Glutamatergic neuron (in vitro differentiated cells): ENCODE measurements around the gene RASL12. TPM values are rescaled to one million over a fixed set of nuclear protein-coding genes. Genes with fewer than 3 reads are reported as not detected.

Experiments used
- DNase-seq: peaks from one replicate; pipeline ENCODE4 v3.0.0; 2022
- H3K27ac Mint-ChIP-seq: one replicate; pipeline ENCODE4 v1.8.0; 2020; ENCODE audit warnings: mild to moderate bottlenecking, mixed read lengths, inconsistent platforms; ENCODE audit not compliant: unreplicated experiment
- H3K27me3 Mint-ChIP-seq: one replicate; pipeline ENCODE4 v1.8.0; 2020; ENCODE audit warnings: mild to moderate bottlenecking, moderate library complexity, mixed read lengths, inconsistent platforms; ENCODE audit not compliant: unreplicated experiment
- H3K36me3 Mint-ChIP-seq: one replicate; pipeline ENCODE4 v1.8.0; 2020; ENCODE audit warnings: mild to moderate bottlenecking, mixed read lengths, inconsistent platforms; ENCODE audit not compliant: unreplicated experiment
- H3K4me1 Mint-ChIP-seq: one replicate; pipeline ENCODE4 v1.8.0; 2020; ENCODE audit warnings: mild to moderate bottlenecking, low read depth, mixed read lengths, inconsistent platforms; ENCODE audit not compliant: unreplicated experiment
- H3K4me3 Mint-ChIP-seq: one replicate; pipeline ENCODE4 v1.8.0; 2020; ENCODE audit warnings: mild to moderate bottlenecking, mixed read lengths, inconsistent platforms; ENCODE audit not compliant: unreplicated experiment
- H3K9me3 Mint-ChIP-seq: one replicate; pipeline ENCODE4 v1.8.0; 2020; ENCODE audit warnings: mild to moderate bottlenecking, moderate library complexity, mixed read lengths, inconsistent platforms; ENCODE audit not compliant: unreplicated experiment
- long read RNA-seq: library from polyadenylated mRNA; unstranded; transcript quantifications from one replicate; pipeline ENCODE4 v2.0.0, GENCODE V29; 2020; ENCODE audit not compliant: unreplicated experiment
- total RNA-seq: library from RNA; stranded (reverse); fragmentation: NEBNext Ultra II Directional; extraction: Animal tissue kit (Norgen Biotek cat#: 25700); gene quantifications from one replicate; pipeline ENCODE4 v1.2.1, GENCODE V29; 2021; ENCODE audit not compliant: unreplicated experiment
- TF ChIP-seq, protein P1 (sequence below): fragments of 200-600 bp; sonication (generic); IDR thresholded peaks from one replicate; pipeline ENCODE4 v1.5.0; 2021; ENCODE audit not compliant: partially characterized antibody, unreplicated experiment

The RASL12 gene, protein sequence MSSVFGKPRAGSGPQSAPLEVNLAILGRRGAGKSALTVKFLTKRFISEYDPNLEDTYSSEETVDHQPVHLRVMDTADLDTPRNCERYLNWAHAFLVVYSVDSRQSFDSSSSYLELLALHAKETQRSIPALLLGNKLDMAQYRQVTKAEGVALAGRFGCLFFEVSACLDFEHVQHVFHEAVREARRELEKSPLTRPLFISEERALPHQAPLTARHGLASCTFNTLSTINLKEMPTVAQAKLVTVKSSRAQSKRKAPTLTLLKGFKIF
- 0.44 TPM for total RNA-seq
- long read RNA-seq: 0 reads

DNA sequence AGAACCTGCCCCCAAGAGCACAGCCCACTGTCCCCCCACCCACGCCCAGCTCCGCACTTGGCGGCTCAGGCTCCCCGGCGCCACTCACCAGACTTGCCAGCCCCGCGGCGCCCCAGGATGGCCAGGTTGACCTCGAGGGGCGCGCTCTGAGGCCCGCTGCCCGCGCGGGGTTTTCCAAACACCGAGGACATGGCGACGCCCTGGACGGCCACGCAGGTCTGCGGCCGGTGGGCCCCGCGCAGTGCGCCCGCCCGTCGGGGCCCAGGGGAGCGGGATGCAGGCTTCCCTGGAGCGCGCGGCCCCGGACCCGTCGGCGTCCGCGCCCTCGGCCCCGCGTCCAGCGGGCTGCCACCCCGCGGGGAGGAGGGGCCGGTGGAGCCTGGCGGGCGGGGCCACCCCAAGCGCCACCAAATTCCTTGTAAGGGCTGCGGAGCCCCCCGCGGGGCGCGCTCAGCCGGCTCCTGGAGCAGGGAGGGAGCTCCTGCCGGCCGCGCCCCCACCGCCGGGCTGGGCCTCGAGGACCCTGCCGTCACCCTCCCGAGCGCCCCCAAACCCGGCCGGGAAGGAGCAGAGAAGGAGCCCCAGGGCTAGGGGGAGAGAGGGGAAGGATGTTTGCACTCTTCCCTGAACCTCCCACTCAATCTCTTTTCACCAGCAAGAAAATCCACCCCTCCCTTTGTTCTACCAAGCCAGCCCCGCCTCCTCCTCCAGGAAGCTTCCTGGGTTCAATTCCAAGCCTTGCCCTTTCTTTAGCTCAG lies at the start of gene RASL12:
Gene RASL12 (minus strand): TSS at position 347 of the 758 bp plus-strand sequence. CDS start 156 bp downstream, at position 191.
- Mint-ChIP-seq H3K4me3 (peak within 1 kb of the TSS; percentile 63), H3K27me3 (peaks cover 10% of the 10 kb centered on the region), H3K9me3 (peaks cover 2% of the 10 kb centered on the region), H3K4me1 (peaks cover 2% of the 10 kb centered on the region), H3K27ac (no peak within 1 kb of the TSS), H3K36me3 (no peaks in the 10 kb centered on the region)
- DNase-seq: peak; percentile 26
- TF ChIP-seq, protein P1, sequence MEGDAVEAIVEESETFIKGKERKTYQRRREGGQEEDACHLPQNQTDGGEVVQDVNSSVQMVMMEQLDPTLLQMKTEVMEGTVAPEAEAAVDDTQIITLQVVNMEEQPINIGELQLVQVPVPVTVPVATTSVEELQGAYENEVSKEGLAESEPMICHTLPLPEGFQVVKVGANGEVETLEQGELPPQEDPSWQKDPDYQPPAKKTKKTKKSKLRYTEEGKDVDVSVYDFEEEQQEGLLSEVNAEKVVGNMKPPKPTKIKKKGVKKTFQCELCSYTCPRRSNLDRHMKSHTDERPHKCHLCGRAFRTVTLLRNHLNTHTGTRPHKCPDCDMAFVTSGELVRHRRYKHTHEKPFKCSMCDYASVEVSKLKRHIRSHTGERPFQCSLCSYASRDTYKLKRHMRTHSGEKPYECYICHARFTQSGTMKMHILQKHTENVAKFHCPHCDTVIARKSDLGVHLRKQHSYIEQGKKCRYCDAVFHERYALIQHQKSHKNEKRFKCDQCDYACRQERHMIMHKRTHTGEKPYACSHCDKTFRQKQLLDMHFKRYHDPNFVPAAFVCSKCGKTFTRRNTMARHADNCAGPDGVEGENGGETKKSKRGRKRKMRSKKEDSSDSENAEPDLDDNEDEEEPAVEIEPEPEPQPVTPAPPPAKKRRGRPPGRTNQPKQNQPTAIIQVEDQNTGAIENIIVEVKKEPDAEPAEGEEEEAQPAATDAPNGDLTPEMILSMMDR: no peak

DNA sequence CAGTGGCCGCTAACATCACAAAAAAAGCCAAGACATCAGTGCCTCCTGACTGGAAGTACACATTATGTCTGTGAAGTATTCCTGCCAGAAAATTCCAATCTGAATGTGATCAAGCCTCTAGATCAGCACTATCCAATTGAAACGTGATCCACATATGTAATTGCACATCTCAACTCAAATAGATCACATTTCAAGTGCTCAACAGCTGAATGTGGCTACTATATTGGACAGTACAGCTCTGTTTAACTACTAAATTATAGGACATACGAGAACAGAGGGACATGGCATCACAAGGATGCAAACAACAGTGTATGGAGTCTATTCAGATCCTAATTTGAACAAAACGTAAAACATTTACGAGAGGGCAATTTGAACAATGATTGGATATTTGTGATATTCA lies 47.8 kb upstream of the RASL12 start:
- peaks cover 5% of the 10 kb centered on the region for H3K36me3 Mint-ChIP-seq
- DNase-seq: no peak
- no peaks in the 10 kb centered on the region for H3K27me3 Mint-ChIP-seq
- H3K4me3 Mint-ChIP-seq: no peak overlapping the region
- peaks cover 2% of the 10 kb centered on the region for H3K9me3 Mint-ChIP-seq
- no peak overlapping the region for H3K27ac Mint-ChIP-seq
- no peaks in the 10 kb centered on the region for H3K4me1 Mint-ChIP-seq
- TF ChIP-seq, protein P1: no peak

DNA sequence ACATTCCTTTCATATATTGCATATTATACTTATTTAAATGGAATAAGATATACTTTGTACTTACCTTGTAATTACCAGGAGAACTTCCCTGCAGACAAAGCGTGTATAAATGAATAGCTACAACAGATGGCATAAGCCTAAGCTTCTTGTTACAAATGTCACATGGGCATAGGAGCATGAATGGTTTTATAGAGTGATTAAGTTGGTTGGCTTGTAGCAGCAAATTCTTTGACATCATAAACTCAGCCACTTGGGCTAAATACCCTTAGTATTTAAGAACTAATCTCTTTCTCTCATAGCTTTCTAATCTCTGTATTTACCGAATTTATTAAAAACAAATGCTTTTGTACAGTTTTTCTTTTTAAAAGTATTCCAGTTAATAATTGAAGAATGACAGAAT lies 47.3 kb upstream of the RASL12 start, which contains the start of gene UBAP1L:
Gene UBAP1L (minus strand): TSS at position 115 of the 400 bp plus-strand sequence. CDS start 8,985 bp downstream, outside the sequence.
- Mint-ChIP-seq H3K27me3 (no peaks in the 10 kb centered on the region), H3K9me3 (peaks cover 2% of the 10 kb centered on the region), H3K4me3 (no peak within 1 kb of the TSS), H3K4me1 (no peaks in the 10 kb centered on the region), H3K36me3 (peaks cover 5% of the 10 kb centered on the region), H3K27ac (no peak within 1 kb of the TSS)
- DNase-seq: no peak
- TF ChIP-seq, protein P1: no peak

DNA sequence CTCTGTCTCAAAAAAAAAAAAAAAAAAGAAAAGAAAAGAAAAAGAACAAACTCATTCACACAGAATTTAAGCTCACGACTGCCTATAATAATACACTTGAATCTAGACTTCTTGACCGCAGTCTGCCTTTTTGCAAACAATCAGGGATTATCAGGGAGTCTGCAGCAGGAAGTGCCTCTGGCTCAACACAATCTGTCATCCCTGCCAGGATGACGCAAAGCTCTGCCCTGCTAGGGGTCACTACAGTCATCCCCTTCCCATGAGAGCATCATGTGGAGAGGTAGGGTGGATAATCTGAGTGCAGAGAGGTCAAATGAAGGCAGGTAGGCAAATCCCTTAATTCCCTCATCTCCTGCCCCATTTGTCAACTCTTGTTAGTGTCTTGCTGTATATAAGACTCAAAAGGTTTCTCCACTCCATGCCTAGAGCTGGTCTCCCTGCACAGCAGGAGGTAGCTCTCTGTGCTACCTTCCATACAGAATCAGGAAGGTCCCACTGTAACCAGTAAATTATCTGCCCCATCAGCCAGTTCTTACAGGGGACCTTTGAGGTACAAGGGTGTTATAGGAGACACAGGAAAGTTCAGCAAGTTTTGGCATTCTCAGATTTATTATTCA lies 43.0 kb upstream of the RASL12 start:
- H3K4me3 Mint-ChIP-seq: no peak overlapping the region
- TF ChIP-seq, protein P1: no peak
- DNase-seq: no peak
- H3K27ac Mint-ChIP-seq: no peak overlapping the region
- no peaks in the 10 kb centered on the region for H3K27me3 Mint-ChIP-seq
- H3K9me3 Mint-ChIP-seq: no peaks in the 10 kb centered on the region
- no peaks in the 10 kb centered on the region for H3K36me3 Mint-ChIP-seq
- no peaks in the 10 kb centered on the region for H3K4me1 Mint-ChIP-seq
